HG03378 (cell line): Measurements from ENCODE around the gene GPT2.

Experiments
- ATAC-seq: cut with Tn5 transposase; IDR thresholded peaks from one replicate; pipeline ENCODE4 v1.9.1; 2021; ENCODE audit warnings: mild to moderate bottlenecking, moderate library complexity; ENCODE audit not compliant: unreplicated experiment

The GPT2 gene

GRCh38 chr16:46895399-46896313 lies 11.5 kb downstream of the GPT2 start:
- ATAC-seq: no peak

GRCh38 chr16:46896314-46896968 lies 12.3 kb downstream of the GPT2 start:
- ATAC-seq: no peak

- no peak for ATAC-seq
These were observed 13.3 kb downstream of the GPT2 start for GRCh38 chr16:46897471-46897870.

- no peak for ATAC-seq
These were observed 13.8 kb downstream of the GPT2 start for GRCh38 chr16:46898006-46898405.

- no peak for ATAC-seq
These were observed 15.4 kb downstream of the GPT2 start for GRCh38 chr16:46899443-46900143.

- ATAC-seq: no peak
These were observed 16.5 kb downstream of the GPT2 start for GRCh38 chr16:46900455-46901235.

GRCh38 chr16:46901709-46902108 lies 17.5 kb downstream of the GPT2 start:
- no peak for ATAC-seq

GRCh38 chr16:46903255-46903905 lies 19.2 kb downstream of the GPT2 start:
- ATAC-seq: no peak

GRCh38 chr16:46904471-46904870 lies 20.3 kb downstream of the GPT2 start:
- ATAC-seq: no peak

- no peak for ATAC-seq
These were observed 22.3 kb downstream of the GPT2 start for GRCh38 chr16:46906360-46907060.

- no peak for ATAC-seq
These were observed 23.1 kb downstream of the GPT2 start for GRCh38 chr16:46907061-46907774.

GRCh38 chr16:46908540-46909372 lies 24.6 kb downstream of the GPT2 start:
- no peak for ATAC-seq

GRCh38 chr16:46911038-46911437 lies 26.9 kb downstream of the GPT2 start:
- peak; percentile 69 for ATAC-seq

- ATAC-seq: no peak
These were observed 27.5 kb downstream of the GPT2 start for GRCh38 chr16:46911650-46912049.

GRCh38 chr16:46914556-46915201 lies 30.5 kb downstream of the GPT2 start:
- no peak for ATAC-seq

GRCh38 chr16:46915483-46916025 lies 31.4 kb downstream of the GPT2 start:
- no peak for ATAC-seq

GRCh38 chr16:46916980-46917379 lies 32.8 kb downstream of the GPT2 start:
- ATAC-seq: no peak
